Activated CD4-positive, alpha-beta T cell treated with anti-CD3 and anti-CD28 coated beads for 36 hours (primary cell): ENCODE data around the gene SPTBN1. TPM values are rescaled to one million over a fixed set of nuclear protein-coding genes. Genes with fewer than 3 reads are reported as not detected.

Source experiments
- ATAC-seq: fragments of 200-7000 bp; cut with Tn5 transposase; one replicate; pipeline ENCODE4 v1.10.0; 2021; ENCODE audit warnings: mild to moderate bottlenecking, moderate library complexity
- CTCF ChIA-PET: fragments of 350-600 bp; sonication (Branson Sonifier 250); formaldehyde crosslinking; loops from one replicate; lab custom pipeline; 2021; ENCODE audit warnings: antibody characterized with exemption; lab: Charles Lee
- POLR2A ChIA-PET: fragments of 350-600 bp; sonication (Branson Sonifier 250); formaldehyde crosslinking; loops from one replicate; lab custom pipeline; 2021; ENCODE audit warnings: antibody characterized with exemption, inconsistent platforms; lab: Charles Lee
- DNase-seq: peaks from one replicate; pipeline ENCODE4 v3.0.0-alpha.2; 2020
- H3K27ac Mint-ChIP-seq: one replicate; pipeline ENCODE4 v1.8.0; 2021; ENCODE audit warnings: mixed read lengths
- H3K27me3 Mint-ChIP-seq: one replicate; pipeline ENCODE4 v1.8.0; 2021; ENCODE audit warnings: mixed read lengths
- H3K36me3 Mint-ChIP-seq: one replicate; pipeline ENCODE4 v1.8.0; 2021; ENCODE audit warnings: low read depth, mixed read lengths
- H3K4me1 Mint-ChIP-seq: one replicate; pipeline ENCODE4 v1.8.0; 2021; ENCODE audit warnings: mixed read lengths
- H3K4me3 Mint-ChIP-seq: one replicate; pipeline ENCODE4 v1.8.0; 2021; ENCODE audit warnings: mild to moderate bottlenecking, moderate library complexity, mixed read lengths
- H3K9me3 Mint-ChIP-seq: one replicate; pipeline ENCODE4 v1.8.0; 2021; ENCODE audit warnings: low read depth, mixed read lengths
- intact Hi-C, 2 experiments: fragments of 100-400 bp; cut with DNase I in 1 of 2; cut with micrococcal nuclease in 1 of 2; formaldehyde crosslinking; loops; one replicate each; pipeline versions ENCODE4 v1.14.2 to v1.15.1; 2022 to 2024; cut with DNase I, micrococcal nuclease
- total RNA-seq, 2 experiments: library from RNA; stranded (reverse); gene quantifications; one replicate each; pipeline ENCODE4 v1.2.3, GENCODE V29; 2021

The SPTBN1 gene
- total RNA-seq, 2 experiments from 2014 or later, result 76.6 to 86.8 TPM

DNA sequence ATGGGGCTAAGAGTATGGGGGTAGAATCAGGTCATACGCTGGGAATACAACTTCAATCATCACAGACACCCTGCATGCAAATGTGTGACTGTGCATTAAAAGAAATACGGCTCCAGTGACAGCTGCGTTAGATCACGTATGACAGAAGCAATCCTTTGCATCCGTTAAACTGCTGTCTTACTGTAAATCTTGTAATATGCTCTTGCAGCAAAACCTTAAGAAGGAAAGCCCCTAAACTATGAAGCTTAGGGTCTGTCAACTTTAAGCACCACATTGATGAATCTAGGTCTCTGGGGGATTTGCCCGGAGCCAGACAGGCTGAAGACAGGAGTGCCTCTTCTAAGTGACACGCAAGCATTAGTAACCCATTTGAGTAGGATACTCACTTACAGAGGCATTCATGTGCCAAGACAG, 182.7 kb downstream of the SPTBN1 start:
- H3K27ac Mint-ChIP-seq, result no peak overlapping the region
- POLR2A ChIA-PET, result no interaction called here
- CTCF ChIA-PET, result interaction anchor here (1.5 kb wide), 1 partner anchor 66 kb away, joined by 6 read pairs; no protein-coding TSS in a partner anchor

DNA sequence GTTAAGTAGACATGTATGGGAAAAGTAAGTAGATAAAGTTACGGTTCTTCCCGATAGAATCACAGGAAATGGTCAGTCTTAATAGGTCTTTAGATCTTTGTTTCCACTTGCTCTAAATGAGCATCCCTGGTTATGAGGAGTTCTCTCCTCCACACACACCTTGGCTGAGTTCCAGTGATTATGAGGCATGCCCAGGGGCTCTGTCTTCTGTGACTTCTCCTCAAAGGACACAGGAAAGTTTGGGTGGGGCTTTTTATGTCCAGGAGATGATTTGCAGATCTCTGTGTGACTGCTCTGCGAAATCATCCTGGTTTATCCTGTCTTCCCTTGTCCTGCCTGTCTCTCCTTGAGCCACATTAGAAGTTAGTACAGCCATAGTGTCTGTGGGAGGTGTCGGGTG, 183.5 kb downstream of the SPTBN1 start:
- ATAC-seq, result no peak
- Mint-ChIP-seq H3K4me1 (peaks cover 10% of the 10 kb centered on the region), H3K4me3 (no peak overlapping the region), H3K9me3 (no peaks in the 10 kb centered on the region), H3K27me3 (no peaks in the 10 kb centered on the region), H3K27ac (no peak overlapping the region), H3K36me3 (peaks cover 48% of the 10 kb centered on the region)
- CTCF ChIA-PET, result interaction anchor here (1.5 kb wide), 1 partner anchor 65 kb away, joined by 6 read pairs; no protein-coding TSS in a partner anchor
- no peak for DNase-seq
- intact Hi-C loops, result no loop called here
- POLR2A ChIA-PET, result no interaction called here

More for the DNA sequence above, 182.7 kb downstream of the SPTBN1 start:
- Mint-ChIP-seq H3K9me3 (no peaks in the 10 kb centered on the region), H3K4me1 (peaks cover 17% of the 10 kb centered on the region), H3K27me3 (no peaks in the 10 kb centered on the region), H3K36me3 (peaks cover 45% of the 10 kb centered on the region), H3K4me3 (no peak overlapping the region)
- DNase-seq (no peak), ATAC-seq (no peak)
- intact Hi-C loops, result no loop called here

DNA sequence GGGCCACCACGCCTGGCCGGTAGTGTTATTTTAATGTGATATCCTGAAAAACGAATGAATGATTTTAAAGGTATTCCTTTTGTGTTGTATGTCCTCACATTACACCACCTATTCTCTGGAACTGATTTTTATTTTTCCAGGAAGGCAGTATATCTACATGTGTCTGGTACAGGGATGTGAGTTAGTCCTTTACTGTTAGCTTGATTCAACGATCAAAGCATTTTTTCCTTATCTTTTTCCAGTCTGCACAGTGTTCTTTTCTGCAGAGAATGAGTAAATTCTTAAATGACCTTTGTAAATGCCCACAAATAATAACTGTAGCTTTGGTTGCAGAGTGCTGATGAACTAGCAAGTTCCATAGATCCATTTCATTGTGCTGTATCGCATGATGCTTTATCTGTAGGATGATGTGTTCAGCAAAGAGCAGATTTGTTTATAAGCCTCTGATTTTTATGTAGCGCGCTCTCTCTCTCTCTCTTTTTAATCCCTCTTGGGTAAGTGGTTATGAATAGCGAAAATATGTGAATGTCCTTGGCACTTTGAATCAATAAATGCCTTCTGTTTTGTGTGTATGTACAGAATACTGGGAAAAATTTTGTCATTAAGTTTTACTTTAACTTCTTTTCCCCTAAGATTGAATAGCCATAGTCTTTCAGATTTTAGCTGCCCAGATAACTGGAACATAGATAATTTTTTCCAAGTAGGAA, 184.9 kb downstream of the SPTBN1 start:
- Mint-ChIP-seq H3K36me3 (peaks cover 54% of the 10 kb centered on the region), H3K27me3 (no peaks in the 10 kb centered on the region), H3K4me3 (no peak overlapping the region), H3K27ac (no peak overlapping the region), H3K9me3 (no peaks in the 10 kb centered on the region), H3K4me1 (no peaks in the 10 kb centered on the region)
- DNase-seq, result no peak
- ChIA-PET POLR2A (no interaction called here), CTCF (no interaction called here)
- intact Hi-C loops, result no loop called here
- no peak for ATAC-seq

DNA sequence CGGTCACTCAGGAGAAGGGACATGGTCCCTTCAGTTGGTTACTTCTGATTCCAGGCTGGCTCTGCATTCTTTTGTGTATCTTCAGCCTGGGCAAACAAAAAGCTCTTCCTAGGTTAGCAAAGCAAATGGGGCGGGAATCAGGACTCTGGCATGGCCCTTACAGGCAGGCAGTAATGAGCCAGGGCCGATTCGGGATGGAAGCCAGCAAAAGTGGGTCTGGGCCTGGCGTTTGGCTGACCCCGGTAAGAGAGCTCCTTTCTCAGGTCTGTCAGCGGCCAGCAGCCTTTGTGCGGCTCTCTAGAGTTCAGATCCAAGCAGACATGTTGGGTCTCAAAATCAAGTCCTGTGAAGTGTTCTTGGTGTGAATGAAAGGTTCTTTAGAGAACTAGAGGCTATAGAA, 185.9 kb downstream of the SPTBN1 start:
- H3K4me1 Mint-ChIP-seq, result no peaks in the 10 kb centered on the region
- no peaks in the 10 kb centered on the region for H3K27me3 Mint-ChIP-seq
- CTCF ChIA-PET, result interaction anchor here (1.2 kb wide), 1 partner anchor 119 kb away, joined by 4 read pairs; no protein-coding TSS in a partner anchor
- intact Hi-C loops, result no loop called here
- ATAC-seq (no peak), DNase-seq (no peak)
- POLR2A ChIA-PET, result no interaction called here
- no peak overlapping the region for H3K4me3 Mint-ChIP-seq
- peaks cover 62% of the 10 kb centered on the region for H3K36me3 Mint-ChIP-seq
- H3K9me3 Mint-ChIP-seq, result no peaks in the 10 kb centered on the region
- no peak overlapping the region for H3K27ac Mint-ChIP-seq

DNA sequence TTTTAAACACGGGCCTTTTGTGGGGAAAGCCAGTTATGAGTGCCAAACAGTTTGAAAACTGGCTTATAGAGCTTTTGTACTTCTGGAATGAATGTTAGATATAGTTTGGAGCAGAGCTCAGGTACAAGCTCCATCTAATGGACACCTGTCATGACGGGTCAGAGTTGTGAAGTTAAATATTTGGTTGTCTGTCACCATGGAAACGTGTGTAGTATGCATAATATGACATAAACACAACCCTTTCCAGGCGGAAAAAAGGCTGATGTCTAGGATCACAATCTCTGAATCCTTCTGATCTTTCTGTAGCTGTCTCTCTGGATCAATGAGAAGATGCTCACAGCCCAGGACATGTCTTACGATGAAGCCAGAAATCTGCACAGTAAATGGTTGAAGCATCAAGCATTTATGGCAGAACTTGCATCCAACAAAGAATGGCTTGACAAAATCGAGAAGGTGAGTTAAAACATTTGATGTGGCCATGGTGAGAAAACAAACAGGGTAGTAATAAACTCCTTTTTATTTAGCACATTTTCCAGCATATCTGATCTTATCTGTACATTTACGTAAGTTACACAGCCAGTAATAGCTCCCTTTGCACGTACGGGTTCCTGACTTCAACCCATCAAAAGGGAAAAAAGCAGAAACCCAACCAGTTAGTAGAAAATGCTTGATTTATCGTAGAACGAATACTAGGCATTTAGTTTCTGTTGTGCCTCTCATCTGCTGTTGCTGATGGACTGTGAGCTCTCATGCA, 186.7 kb downstream of the SPTBN1 start:
- ChIA-PET CTCF (interaction anchor here (0.8 to 1.2 kb wide), 2 partner anchors 11 to 120 kb away, joined by 3 to 4 read pairs; no protein-coding TSS in a partner anchor), POLR2A (interaction anchor here (0.7 kb wide), 1 partner anchor 622 kb away, joined by 6 read pairs; no protein-coding TSS in a partner anchor)
- H3K36me3 Mint-ChIP-seq, result peaks cover 62% of the 10 kb centered on the region
- ATAC-seq (no peak), DNase-seq (no peak)
- no peaks in the 10 kb centered on the region for H3K27me3 Mint-ChIP-seq
- H3K9me3 Mint-ChIP-seq, result no peaks in the 10 kb centered on the region
- peak overlapping the region; percentile 27 for H3K27ac Mint-ChIP-seq
- intact Hi-C loops, result no loop called here
- H3K4me1 Mint-ChIP-seq, result no peaks in the 10 kb centered on the region
- H3K4me3 Mint-ChIP-seq, result no peak overlapping the region

DNA sequence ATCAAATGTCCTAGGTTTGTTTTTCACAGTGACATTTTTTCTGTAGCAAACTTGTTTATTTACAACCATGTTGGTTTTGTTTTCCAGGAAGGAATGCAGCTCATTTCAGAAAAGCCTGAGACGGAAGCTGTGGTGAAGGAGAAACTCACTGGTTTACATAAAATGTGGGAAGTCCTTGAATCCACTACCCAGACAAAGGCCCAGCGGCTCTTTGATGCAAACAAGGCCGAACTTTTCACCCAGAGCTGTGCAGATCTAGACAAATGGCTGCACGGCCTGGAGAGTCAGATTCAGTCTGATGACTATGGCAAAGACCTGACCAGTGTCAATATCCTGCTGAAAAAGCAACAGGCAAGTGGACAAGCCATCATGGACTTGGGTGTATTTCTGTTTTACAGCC, 188.1 kb downstream of the SPTBN1 start:
- intact Hi-C loops, result no loop called here

DNA sequence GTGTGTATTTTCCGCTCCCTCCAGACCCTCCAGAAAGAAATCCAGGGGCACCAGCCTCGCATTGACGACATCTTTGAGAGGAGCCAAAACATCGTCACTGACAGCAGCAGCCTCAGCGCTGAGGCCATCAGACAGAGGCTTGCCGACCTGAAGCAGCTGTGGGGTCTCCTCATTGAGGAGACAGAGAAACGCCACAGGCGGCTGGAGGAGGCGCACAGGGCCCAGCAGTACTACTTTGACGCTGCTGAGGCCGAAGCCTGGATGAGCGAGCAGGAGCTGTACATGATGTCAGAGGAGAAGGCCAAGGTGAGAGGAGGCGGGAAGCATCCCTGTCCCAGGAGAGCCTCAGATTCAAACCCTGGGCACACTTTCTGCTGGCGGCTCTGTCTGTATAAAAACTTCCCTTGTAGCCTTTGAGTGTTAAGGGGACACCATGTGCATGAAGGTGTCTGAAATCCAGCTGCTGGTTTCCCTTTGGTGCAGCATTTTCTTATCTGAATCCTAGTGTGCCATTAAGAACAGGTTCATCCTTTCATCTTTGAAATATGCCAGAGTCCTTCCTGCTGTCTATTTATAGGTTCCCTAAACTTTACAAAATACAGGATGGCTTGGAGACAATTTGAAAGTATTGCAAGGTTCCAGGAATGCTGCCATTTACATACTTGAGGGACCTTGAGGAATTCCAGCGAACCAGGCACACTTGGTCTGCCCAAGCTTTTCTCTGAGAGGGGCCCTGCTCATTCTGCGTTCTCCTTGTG, 190.2 kb downstream of the SPTBN1 start:
- H3K27ac Mint-ChIP-seq, result no peak overlapping the region
- H3K27me3 Mint-ChIP-seq, result no peaks in the 10 kb centered on the region
- ATAC-seq (no peak), DNase-seq (no peak)
- POLR2A ChIA-PET, result no interaction called here
- no peaks in the 10 kb centered on the region for H3K9me3 Mint-ChIP-seq
- H3K4me3 Mint-ChIP-seq, result no peak overlapping the region
- H3K36me3 Mint-ChIP-seq, result peaks cover 59% of the 10 kb centered on the region
- H3K4me1 Mint-ChIP-seq, result no peaks in the 10 kb centered on the region
- CTCF ChIA-PET, result interaction anchor here (1.0 to 1.8 kb wide), 5 partner anchors 11 to 193 kb away, joined by 3 to 7 read pairs (median 4); no protein-coding TSS in a partner anchor
- intact Hi-C loops, result no loop called here

More for the DNA sequence above, 188.1 kb downstream of the SPTBN1 start:
- Mint-ChIP-seq H3K4me1 (no peaks in the 10 kb centered on the region), H3K36me3 (peaks cover 60% of the 10 kb centered on the region), H3K27me3 (no peaks in the 10 kb centered on the region), H3K27ac (no peak overlapping the region), H3K4me3 (no peak overlapping the region), H3K9me3 (no peaks in the 10 kb centered on the region)
- ChIA-PET POLR2A (no interaction called here), CTCF (interaction anchor here (0.5 to 1.0 kb wide), 2 partner anchors 22 to 33 kb away, joined by 3 read pairs; no protein-coding TSS in a partner anchor)
- no peak for DNase-seq
- no peak for ATAC-seq

DNA sequence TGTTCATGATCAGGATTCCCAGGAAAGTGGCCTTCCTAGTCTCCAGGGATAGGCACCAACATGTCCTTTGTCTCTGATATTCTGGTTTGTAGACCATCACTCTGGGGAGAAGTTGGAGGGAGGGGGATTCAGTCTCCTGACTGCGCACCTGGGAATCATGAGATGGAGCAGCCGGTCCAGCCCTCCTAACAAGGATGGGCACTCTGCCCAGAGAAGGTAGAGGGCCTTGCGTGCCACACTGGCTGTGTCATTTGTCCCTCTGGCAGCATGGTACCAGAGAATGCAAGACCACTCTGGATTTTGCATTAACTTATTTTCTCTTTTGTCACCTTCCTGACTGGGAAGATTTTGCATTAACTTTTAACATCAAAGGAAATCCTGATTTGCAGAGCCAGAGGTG, 192.1 kb downstream of the SPTBN1 start:
- H3K4me1 Mint-ChIP-seq, result peaks cover 8% of the 10 kb centered on the region
- intact Hi-C loops, result no loop called here

DNA sequence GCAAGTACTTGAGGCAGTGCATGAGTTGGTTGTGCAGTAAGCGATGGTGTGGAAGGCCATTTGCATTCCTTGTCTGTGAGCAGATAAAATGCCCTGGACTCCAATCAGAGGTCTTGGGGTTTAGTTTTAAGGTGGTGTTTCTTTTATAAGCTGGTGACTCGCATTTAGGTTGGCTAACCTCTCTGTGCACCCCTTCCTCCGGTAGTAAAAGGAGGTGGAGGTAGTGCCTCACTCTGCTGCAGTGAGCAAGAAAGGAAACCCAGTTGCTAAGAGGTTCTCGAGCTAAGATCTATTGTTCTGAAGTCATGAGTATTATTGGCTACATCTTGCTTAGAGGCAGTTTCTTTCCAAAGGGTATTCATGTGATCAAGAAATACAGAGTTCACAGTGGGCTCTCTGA, 193.1 kb downstream of the SPTBN1 start:
- intact Hi-C loops, result no loop called here
- DNase-seq (no peak), ATAC-seq (no peak)
- peaks cover 59% of the 10 kb centered on the region for H3K36me3 Mint-ChIP-seq
- H3K27me3 Mint-ChIP-seq, result no peaks in the 10 kb centered on the region
- no peak overlapping the region for H3K4me3 Mint-ChIP-seq
- POLR2A ChIA-PET, result no interaction called here
- CTCF ChIA-PET, result interaction anchor here (1.1 to 2.1 kb wide), 2 partner anchors 16 to 125 kb away, joined by 4 to 7 read pairs; no protein-coding TSS in a partner anchor
- no peak overlapping the region for H3K27ac Mint-ChIP-seq
- H3K4me1 Mint-ChIP-seq, result peaks cover 8% of the 10 kb centered on the region
- H3K9me3 Mint-ChIP-seq, result no peaks in the 10 kb centered on the region

More for the DNA sequence above, 192.1 kb downstream of the SPTBN1 start:
- Mint-ChIP-seq H3K4me3 (no peak overlapping the region), H3K9me3 (no peaks in the 10 kb centered on the region), H3K36me3 (peaks cover 56% of the 10 kb centered on the region), H3K27ac (peak overlapping the region; percentile 28), H3K27me3 (no peaks in the 10 kb centered on the region)
- ChIA-PET CTCF (no interaction called here), POLR2A (no interaction called here)
- no peak for ATAC-seq
- DNase-seq, result no peak

DNA sequence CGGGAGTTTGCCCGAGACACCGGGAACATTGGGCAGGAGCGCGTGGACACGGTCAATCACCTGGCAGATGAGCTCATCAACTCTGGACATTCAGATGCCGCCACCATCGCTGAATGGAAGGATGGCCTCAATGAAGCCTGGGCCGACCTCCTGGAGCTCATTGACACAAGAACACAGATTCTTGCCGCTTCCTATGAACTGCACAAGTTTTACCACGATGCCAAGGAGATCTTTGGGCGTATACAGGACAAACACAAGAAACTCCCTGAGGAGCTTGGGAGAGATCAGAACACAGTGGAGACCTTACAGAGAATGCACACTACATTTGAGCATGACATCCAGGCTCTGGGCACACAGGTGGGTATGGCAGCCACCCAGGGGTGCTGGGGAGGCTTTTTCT, 193.5 kb downstream of the SPTBN1 start:
- intact Hi-C loops, result no loop called here
- Mint-ChIP-seq H3K4me3 (no peak overlapping the region), H3K27ac (no peak overlapping the region), H3K9me3 (no peaks in the 10 kb centered on the region), H3K27me3 (no peaks in the 10 kb centered on the region), H3K4me1 (peaks cover 8% of the 10 kb centered on the region), H3K36me3 (peaks cover 56% of the 10 kb centered on the region)
- DNase-seq (no peak), ATAC-seq (no peak)
- POLR2A ChIA-PET, result no interaction called here
- CTCF ChIA-PET, result interaction anchor here (1.1 to 2.1 kb wide), 3 partner anchors 12 to 125 kb away, joined by 3 to 7 read pairs (median 4); no protein-coding TSS in a partner anchor

DNA sequence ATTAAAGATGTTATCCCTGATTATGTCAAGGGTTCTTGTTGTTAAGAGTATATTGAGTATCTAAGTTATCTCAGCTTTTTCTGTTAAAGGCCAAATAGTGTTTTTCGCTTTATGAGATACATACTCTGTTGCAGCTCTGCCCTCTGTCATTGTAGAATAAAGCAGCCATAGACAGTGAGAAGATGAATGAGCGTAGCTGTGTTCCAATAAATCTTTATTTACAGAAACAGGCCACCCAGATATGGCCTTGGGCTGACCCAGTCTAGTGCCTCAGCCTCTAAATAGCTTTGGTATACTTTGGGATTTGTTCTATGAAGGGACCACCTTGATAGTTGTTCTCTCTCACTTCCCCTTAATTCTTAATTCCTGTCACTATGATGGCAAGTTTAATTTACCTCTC, 194.5 kb downstream of the SPTBN1 start:
- no peaks in the 10 kb centered on the region for H3K27me3 Mint-ChIP-seq
- ATAC-seq (no peak), DNase-seq (no peak)
- no peak overlapping the region for H3K27ac Mint-ChIP-seq
- POLR2A ChIA-PET, result interaction anchor here (0.6 kb wide), 1 partner anchor 54 kb away, joined by 3 read pairs; no protein-coding TSS in a partner anchor
- CTCF ChIA-PET, result interaction anchor here (1.1 to 2.1 kb wide), 2 partner anchors 11 to 15 kb away, joined by 3 to 7 read pairs; no protein-coding TSS in a partner anchor
- peaks cover 8% of the 10 kb centered on the region for H3K4me1 Mint-ChIP-seq
- H3K4me3 Mint-ChIP-seq, result no peak overlapping the region
- H3K36me3 Mint-ChIP-seq, result peaks cover 55% of the 10 kb centered on the region
- intact Hi-C loops, result no loop called here
- H3K9me3 Mint-ChIP-seq, result no peaks in the 10 kb centered on the region
